Osteocyte (in vitro differentiated cells): ENCODE measurements around the gene IGF2BP1. TPM values are rescaled to one million over a fixed set of nuclear protein-coding genes. Genes with fewer than 3 reads are reported as not detected.

Source experiments
- DNase-seq: peaks from one replicate; pipeline ENCODE4 v3.0.0; 2021; ENCODE audit warnings: mixed read lengths; ENCODE audit not compliant: unreplicated experiment; ENCODE audit errors: extremely low spot score
- H3K27ac Mint-ChIP-seq: one replicate; pipeline ENCODE4 v1.8.0; 2021; ENCODE audit warnings: mild to moderate bottlenecking, mixed read lengths; ENCODE audit not compliant: unreplicated experiment
- H3K27me3 Mint-ChIP-seq: one replicate; pipeline ENCODE4 v1.8.0; 2021; ENCODE audit warnings: mixed read lengths; ENCODE audit not compliant: unreplicated experiment
- H3K36me3 Mint-ChIP-seq: one replicate; pipeline ENCODE4 v1.8.0; 2021; ENCODE audit warnings: mixed read lengths; ENCODE audit not compliant: unreplicated experiment
- H3K4me1 Mint-ChIP-seq: one replicate; pipeline ENCODE4 v1.8.0; 2021; ENCODE audit warnings: mixed read lengths; ENCODE audit not compliant: unreplicated experiment
- H3K4me3 Mint-ChIP-seq: one replicate; pipeline ENCODE4 v1.8.0; 2021; ENCODE audit warnings: mild to moderate bottlenecking, moderate library complexity, mixed read lengths; ENCODE audit not compliant: unreplicated experiment
- H3K9me3 Mint-ChIP-seq: one replicate; pipeline ENCODE4 v1.8.0; 2021; ENCODE audit warnings: mixed read lengths; ENCODE audit not compliant: unreplicated experiment
- CTCF ChIP-seq: fragments of 200-600 bp; sonication (generic); IDR thresholded peaks from 2 replicates; pipeline ENCODE4 v1.5.0; 2021; ENCODE audit warnings: antibody characterized with exemption, mild to moderate bottlenecking, moderate library complexity
- long read RNA-seq: library from polyadenylated mRNA; unstranded; transcript quantifications from one replicate; pipeline ENCODE4 v2.0.0, GENCODE V29; 2021
- total RNA-seq: library from RNA; stranded (reverse); gene quantifications from 2 replicates; pipeline ENCODE4 v1.2.1, GENCODE V29; 2021

The IGF2BP1 gene
- total RNA-seq: 47.6 and 51.4 TPM in 2 replicates
- long read RNA-seq, full-length matches to known transcripts: 21 of 46 reads
- long read RNA-seq, partial matches to known transcripts: 6 of 46 reads
- long read RNA-seq, other reads (novel, unspliced or antisense): 19 of 46 reads

DNA sequence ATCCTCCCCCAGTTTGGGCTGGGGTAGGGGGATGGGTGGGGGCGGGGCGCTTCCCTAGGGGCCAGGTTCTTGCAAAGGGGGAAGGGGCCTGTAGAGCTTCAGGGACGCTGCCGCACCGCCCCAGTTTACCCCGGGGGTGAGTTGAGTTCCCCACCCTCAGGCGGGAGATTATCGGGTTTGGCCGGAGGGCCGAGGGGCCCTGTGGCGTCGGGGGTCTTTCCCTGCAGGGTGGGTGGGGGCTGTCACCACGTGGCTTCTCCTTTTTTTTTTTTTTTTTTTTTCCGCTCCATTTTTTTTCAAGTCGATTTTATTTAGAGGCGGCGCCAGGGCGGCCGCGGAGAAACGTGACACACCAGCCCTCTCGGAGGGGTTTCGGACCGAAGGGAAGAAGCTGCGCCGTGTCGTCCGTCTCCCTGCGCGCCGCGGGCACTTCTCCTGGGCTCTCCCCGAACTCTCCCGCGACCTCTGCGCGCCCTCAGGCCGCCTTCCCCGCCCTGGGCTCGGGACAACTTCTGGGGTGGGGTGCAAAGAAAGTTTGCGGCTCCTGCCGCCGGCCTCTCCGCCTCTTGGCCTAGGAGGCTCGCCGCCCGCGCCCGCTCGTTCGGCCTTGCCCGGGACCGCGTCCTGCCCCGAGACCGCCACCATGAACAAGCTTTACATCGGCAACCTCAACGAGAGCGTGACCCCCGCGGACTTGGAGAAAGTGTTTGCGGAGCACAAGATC is at the start of gene IGF2BP1:
Gene IGF2BP1, plus strand, starts transcription at position 283 of the 724 bp plus-strand sequence. Its CDS starts 361 bp downstream, at position 644.
- no peaks in the 10 kb centered on the region for H3K36me3 Mint-ChIP-seq
- H3K4me3 Mint-ChIP-seq: peak within 1 kb of the TSS; percentile 93
- H3K27ac Mint-ChIP-seq: peak within 1 kb of the TSS; percentile 95
- H3K9me3 Mint-ChIP-seq: no peaks in the 10 kb centered on the region
- peak; percentile 86 for DNase-seq
- peaks cover 32% of the 10 kb centered on the region for H3K27me3 Mint-ChIP-seq
- TF ChIP-seq CTCF: no peak
- H3K4me1 Mint-ChIP-seq: peaks cover 45% of the 10 kb centered on the region

- H3K36me3 Mint-ChIP-seq: no peaks in the 10 kb centered on the region
- H3K27ac Mint-ChIP-seq: no peak overlapping the region
- DNase-seq: no peak
- TF ChIP-seq CTCF: no peak
- H3K9me3 Mint-ChIP-seq: no peaks in the 10 kb centered on the region
- no peak overlapping the region for H3K4me3 Mint-ChIP-seq
- peaks cover 2% of the 10 kb centered on the region for H3K4me1 Mint-ChIP-seq
- no peaks in the 10 kb centered on the region for H3K27me3 Mint-ChIP-seq
Measured at GRCh38 chr17:48951572-48951971, 45.6 kb upstream of the IGF2BP1 start.

- no peaks in the 10 kb centered on the region for H3K36me3 Mint-ChIP-seq
- TF ChIP-seq CTCF: no peak
- no peak overlapping the region for H3K27ac Mint-ChIP-seq
- DNase-seq: no peak
- peaks cover 2% of the 10 kb centered on the region for H3K4me1 Mint-ChIP-seq
- H3K27me3 Mint-ChIP-seq: no peaks in the 10 kb centered on the region
- no peak overlapping the region for H3K4me3 Mint-ChIP-seq
- no peaks in the 10 kb centered on the region for H3K9me3 Mint-ChIP-seq
Measured at GRCh38 chr17:48952904-48953303, 44.3 kb upstream of the IGF2BP1 start.

DNA sequence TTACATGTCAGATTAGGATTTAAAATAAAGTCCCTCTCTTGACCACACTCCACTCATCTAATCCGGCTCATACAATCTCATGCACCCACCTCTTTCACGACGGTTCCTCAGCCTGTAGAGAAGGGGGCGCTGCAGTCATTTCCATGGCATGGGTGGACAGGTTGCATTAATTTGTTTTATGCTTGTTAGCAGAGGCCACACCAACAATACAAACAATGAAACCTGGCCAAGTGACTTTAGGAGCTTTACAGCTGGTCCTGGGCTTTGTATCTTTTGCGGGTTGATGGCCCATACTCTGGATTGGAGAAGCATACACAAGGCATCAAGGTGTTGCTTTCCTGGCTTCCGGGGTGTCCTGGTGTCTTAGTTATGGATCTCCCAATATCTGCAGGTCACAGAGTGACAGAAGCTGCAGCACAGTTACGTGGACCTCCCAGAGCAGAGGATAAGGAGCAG is 42.9 kb upstream of the IGF2BP1 start:
- no peak overlapping the region for H3K4me3 Mint-ChIP-seq
- peaks cover 2% of the 10 kb centered on the region for H3K4me1 Mint-ChIP-seq
- DNase-seq: no peak
- H3K27me3 Mint-ChIP-seq: no peaks in the 10 kb centered on the region
- no peaks in the 10 kb centered on the region for H3K9me3 Mint-ChIP-seq
- no peak overlapping the region for H3K27ac Mint-ChIP-seq
- no peaks in the 10 kb centered on the region for H3K36me3 Mint-ChIP-seq
- TF ChIP-seq CTCF: peak; percentile 52

- H3K4me3 Mint-ChIP-seq: no peak overlapping the region
- no peak for DNase-seq
- no peaks in the 10 kb centered on the region for H3K27me3 Mint-ChIP-seq
- peaks cover 14% of the 10 kb centered on the region for H3K4me1 Mint-ChIP-seq
- no peak overlapping the region for H3K27ac Mint-ChIP-seq
- no peak for TF ChIP-seq CTCF
- no peaks in the 10 kb centered on the region for H3K36me3 Mint-ChIP-seq
- no peaks in the 10 kb centered on the region for H3K9me3 Mint-ChIP-seq
Measured at GRCh38 chr17:48960834-48961515, 36.2 kb upstream of the IGF2BP1 start.
